Umbilical cord (tissue), 2 donors: ENCODE results near the gene OCIAD1. TPM values are rescaled to one million over a fixed set of nuclear protein-coding genes. Genes with fewer than 3 reads are reported as not detected.
"Not testable (repeated sequence)": the region's sequence is repeated elsewhere in the genome, so short reads cannot be mapped to it uniquely, and the experiment has no call there.

Source experiments
- DNase-seq: peaks from one replicate; pipeline ENCODE4 v3.0.0-alpha.2; 2015; ENCODE audit warnings: low spot score
- total RNA-seq: library from RNA; depleted of rRNA; stranded (reverse); fragments of >200 nt; gene quantifications from one replicate; pipeline ENCODE4 v1.2.3, GENCODE V29; 2014; ENCODE audit warnings: low replicate concordance; ENCODE audit not compliant: insufficient read depth

Gene OCIAD1
- total RNA-seq, result 103 TPM

GRCh38 chr4:48830706-48831531 lies at the start of gene OCIAD1:
Gene OCIAD1 (plus strand): TSS chr4:48831088. CDS start chr4:48832625, 1,537 bp downstream.
- peak; percentile 100 for DNase-seq

- DNase-seq, result no peak
These were observed 48.9 kb upstream of the OCIAD1 start for GRCh38 chr4:48781968-48782367.

- DNase-seq, result no peak
These were observed 45.6 kb upstream of the OCIAD1 start for GRCh38 chr4:48785302-48785701.

GRCh38 chr4:48786549-48786948 lies 44.3 kb upstream of the OCIAD1 start:
- no peak for DNase-seq

- no peak for DNase-seq
These were observed 43.8 kb upstream of the OCIAD1 start for GRCh38 chr4:48787056-48787455.

GRCh38 chr4:48790561-48790960 lies 40.3 kb upstream of the OCIAD1 start:
- no peak for DNase-seq

- DNase-seq, result no peak
These were observed 39.6 kb upstream of the OCIAD1 start for GRCh38 chr4:48791313-48791712.

- DNase-seq, result peak; percentile 10
These were observed 38.4 kb upstream of the OCIAD1 start for GRCh38 chr4:48792348-48793006.

- DNase-seq, result no peak
These were observed 35.8 kb upstream of the OCIAD1 start for GRCh38 chr4:48795108-48795507.

GRCh38 chr4:48796191-48796926 lies 34.5 kb upstream of the OCIAD1 start:
- no peak for DNase-seq

- no peak for DNase-seq
These were observed 33.8 kb upstream of the OCIAD1 start for GRCh38 chr4:48796927-48797679.

GRCh38 chr4:48798117-48798516 lies 32.8 kb upstream of the OCIAD1 start:
- no peak for DNase-seq

GRCh38 chr4:48799157-48799556 lies 31.7 kb upstream of the OCIAD1 start:
- DNase-seq, result no peak

GRCh38 chr4:48800155-48800554 lies 30.7 kb upstream of the OCIAD1 start:
- DNase-seq, result not testable (repeated sequence)

GRCh38 chr4:48801016-48801715 lies 29.7 kb upstream of the OCIAD1 start:
- no peak for DNase-seq

GRCh38 chr4:48804584-48805301 lies 26.1 kb upstream of the OCIAD1 start:
- DNase-seq, result no peak

GRCh38 chr4:48812866-48813265 lies 18.0 kb upstream of the OCIAD1 start:
- no peak for DNase-seq

GRCh38 chr4:48813964-48814363 lies 16.9 kb upstream of the OCIAD1 start:
- no peak for DNase-seq

- no peak for DNase-seq
These were observed 15.4 kb upstream of the OCIAD1 start for GRCh38 chr4:48815483-48815882.

GRCh38 chr4:48816297-48816696 lies 14.6 kb upstream of the OCIAD1 start:
- DNase-seq, result not testable (repeated sequence)
